GM12872 (cell line): ENCODE measurements around the gene CNTN4.
A peak's percentile ranks its signal among the peaks of the same experiment; 100 is the strongest.

Experiments used
- CTCF ChIP-seq: IDR thresholded peaks from 3 replicates; pipeline ENCODE4 v1.5.1; 2011; ENCODE audit warnings: low read depth, mild to moderate bottlenecking, low read length, moderate library complexity; ENCODE audit not compliant: insufficient read depth

Gene CNTN4

GRCh38 chr3:2741516-2741915 is 642.9 kb downstream of the CNTN4 start:
- no peak for TF ChIP-seq CTCF

GRCh38 chr3:2765002-2765579 is 666.4 kb downstream of the CNTN4 start:
- peak; percentile 29; the same call in 1 of the 3 replicates for TF ChIP-seq CTCF

- TF ChIP-seq CTCF = no peak
These were observed 671.8 kb downstream of the CNTN4 start for GRCh38 chr3:2770451-2770850.

- TF ChIP-seq CTCF = no peak
These were observed 672.5 kb downstream of the CNTN4 start for GRCh38 chr3:2771193-2771592.

- no peak for TF ChIP-seq CTCF
These were observed 673.1 kb downstream of the CNTN4 start for GRCh38 chr3:2771741-2772140.

GRCh38 chr3:2772803-2773202 is 674.1 kb downstream of the CNTN4 start:
- no peak for TF ChIP-seq CTCF

- TF ChIP-seq CTCF = no peak
These were observed 676.0 kb downstream of the CNTN4 start for GRCh38 chr3:2774481-2775249.
